Uterus (tissue), 4 donors: ENCODE data around the gene TMEM217. TPM values are rescaled to one million over a fixed set of nuclear protein-coding genes. Genes with fewer than 3 reads are reported as not detected.

Source experiments
- DNase-seq, 2 donors: peaks; one replicate each; pipeline ENCODE4 v3.0.0-alpha.2; 2019 to 2020
- H3K27ac ChIP-seq, 2 donors: fragments of 200-600 bp; sonication (generic); 1 replicate in 1 of 2; 2 replicates in 1 of 2; pipeline ENCODE4 v1.5.1; 2016 to 2018
- H3K27me3 ChIP-seq, 2 donors: fragments of 200-600 bp; sonication (generic); one replicate each; pipeline ENCODE4 v1.5.1; 2018 to 2019; ENCODE audit warnings: control low read depth in 1 of 2
- H3K36me3 ChIP-seq, 2 donors: fragments of 200-600 bp; sonication (generic); one replicate each; pipeline ENCODE4 v1.5.1; 2019; ENCODE audit warnings: control low read depth in 1 of 2
- H3K4me1 ChIP-seq, 2 donors: fragments of 200-600 bp; sonication (generic); one replicate each; pipeline ENCODE4 v1.5.1; 2018 to 2019; ENCODE audit warnings: control low read depth in 1 of 2
- H3K4me3 ChIP-seq, 2 donors: fragments of 200-600 bp; sonication (generic); 1 replicate in 1 of 2; 2 replicates in 1 of 2; pipeline ENCODE4 v1.5.1; 2018 to 2019; ENCODE audit warnings: mild to moderate bottlenecking in 1 of 2
- H3K9me3 ChIP-seq, 2 donors: fragments of 200-600 bp; sonication (generic); one replicate each; pipeline ENCODE4 v1.5.1; 2019; ENCODE audit warnings: control low read depth in 1 of 2
- POLR2A ChIP-seq, 2 donors: fragments of 450-650 bp; IDR thresholded peaks; one replicate each; pipeline ENCODE4 v1.6.1; 2016; ENCODE audit warnings: antibody characterized with exemption in 2 of 2, mild to moderate bottlenecking in 1 of 2, moderate library complexity in 1 of 2
- intact Hi-C: fragments of 100-400 bp; cut with DNase I; formaldehyde crosslinking; loops from one replicate; pipeline ENCODE4 v1.15.1; 2023; ENCODE audit warnings: low total_unique reads
- total RNA-seq, 4 donors: library from RNA; depleted of rRNA in 3 of 4; stranded (reverse); fragments of >200 nt in 3 of 4; gene quantifications; one replicate each; pipeline versions ENCODE4 v1.1.0 to v1.2.4, GENCODE V29; 2014 to 2023
- TF ChIP-seq, protein P1 (sequence below), 4 experiments: fragments of 200-600 bp in 2 of 4; fragments of 450-650 bp in 2 of 4; sonication (generic) in 2 of 4; IDR thresholded peaks; one replicate each; pipeline ENCODE4 v1.5.1; 2016 to 2019; ENCODE audit warnings: antibody characterized with exemption in 4 of 4, mild to moderate bottlenecking in 2 of 4, moderate library complexity in 1 of 4
- donor health status: DM: yes; HTN: yes; CAD: no.

Gene TMEM217
- total RNA-seq, 4 donors from 2014 or later, result 0.21 to 1.6 TPM; not detected in 2

GRCh38 chr6:37261198-37261597 is 3.3 kb upstream of the TMEM217 start:
- Histone ChIP-seq H3K36me3 (no peaks in the 10 kb centered on the region), H3K4me1 (no peaks in the 10 kb centered on the region), H3K27ac (no peak overlapping the region), H3K4me3 (no peak overlapping the region), H3K27me3 (no peaks in the 10 kb centered on the region), H3K9me3 (no peaks in the 10 kb centered on the region)
- intact Hi-C loops, result no loop called here
- DNase-seq, result no peak
- TF ChIP-seq POLR2A (IDR thresholded peaks at IDR 0.05), result no peak
- TF ChIP-seq, protein P1, sequence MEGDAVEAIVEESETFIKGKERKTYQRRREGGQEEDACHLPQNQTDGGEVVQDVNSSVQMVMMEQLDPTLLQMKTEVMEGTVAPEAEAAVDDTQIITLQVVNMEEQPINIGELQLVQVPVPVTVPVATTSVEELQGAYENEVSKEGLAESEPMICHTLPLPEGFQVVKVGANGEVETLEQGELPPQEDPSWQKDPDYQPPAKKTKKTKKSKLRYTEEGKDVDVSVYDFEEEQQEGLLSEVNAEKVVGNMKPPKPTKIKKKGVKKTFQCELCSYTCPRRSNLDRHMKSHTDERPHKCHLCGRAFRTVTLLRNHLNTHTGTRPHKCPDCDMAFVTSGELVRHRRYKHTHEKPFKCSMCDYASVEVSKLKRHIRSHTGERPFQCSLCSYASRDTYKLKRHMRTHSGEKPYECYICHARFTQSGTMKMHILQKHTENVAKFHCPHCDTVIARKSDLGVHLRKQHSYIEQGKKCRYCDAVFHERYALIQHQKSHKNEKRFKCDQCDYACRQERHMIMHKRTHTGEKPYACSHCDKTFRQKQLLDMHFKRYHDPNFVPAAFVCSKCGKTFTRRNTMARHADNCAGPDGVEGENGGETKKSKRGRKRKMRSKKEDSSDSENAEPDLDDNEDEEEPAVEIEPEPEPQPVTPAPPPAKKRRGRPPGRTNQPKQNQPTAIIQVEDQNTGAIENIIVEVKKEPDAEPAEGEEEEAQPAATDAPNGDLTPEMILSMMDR (IDR thresholded peaks at IDR 0.05), result no peak

DNA sequence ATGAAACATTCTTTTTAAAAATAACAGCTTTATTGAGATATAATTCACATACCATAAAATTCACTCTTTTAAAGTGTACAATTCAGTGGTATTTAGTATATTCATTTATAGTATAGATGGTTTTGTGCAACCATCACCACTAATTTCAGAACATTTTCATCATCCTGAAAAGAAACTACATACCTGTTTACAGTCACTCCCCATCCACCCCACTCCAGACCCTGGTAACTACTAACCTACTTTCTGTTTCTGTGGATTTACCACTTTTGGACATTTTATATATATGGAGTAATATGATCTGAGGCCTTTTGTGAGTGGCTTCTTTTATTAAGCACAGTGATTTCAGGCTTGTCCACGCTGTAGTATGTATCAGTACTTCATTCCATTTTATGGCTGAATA is 2.5 kb upstream of the TMEM217 start:
- H3K36me3 ChIP-seq, result no peaks in the 10 kb centered on the region
- H3K27me3 ChIP-seq, result no peaks in the 10 kb centered on the region
- H3K4me3 ChIP-seq, result no peak overlapping the region
- no peaks in the 10 kb centered on the region for H3K4me1 ChIP-seq
- no peak for DNase-seq
- H3K9me3 ChIP-seq, result no peaks in the 10 kb centered on the region
- intact Hi-C loops, result no loop called here
- TF ChIP-seq, protein P1 (IDR thresholded peaks at IDR 0.05), result no peak
- H3K27ac ChIP-seq, result no peak overlapping the region

GRCh38 chr6:37260040-37260439 is 2.1 kb upstream of the TMEM217 start:
- intact Hi-C loops, result no loop called here
- Histone ChIP-seq H3K9me3 (no peaks in the 10 kb centered on the region), H3K27me3 (no peaks in the 10 kb centered on the region), H3K4me3 (no peak overlapping the region), H3K27ac (no peak overlapping the region), H3K36me3 (no peaks in the 10 kb centered on the region), H3K4me1 (no peaks in the 10 kb centered on the region)
- TF ChIP-seq POLR2A (IDR thresholded peaks at IDR 0.05), result no peak
- TF ChIP-seq, protein P1 (IDR thresholded peaks at IDR 0.05), result no peak
- DNase-seq, result no peak

- H3K9me3 ChIP-seq, result no peaks in the 10 kb centered on the region
- intact Hi-C loops, result no loop called here
- H3K36me3 ChIP-seq, result no peaks in the 10 kb centered on the region
- no peak overlapping the region for H3K4me3 ChIP-seq
- TF ChIP-seq, protein P1 (IDR thresholded peaks at IDR 0.05), result no peak
- no peak for TF ChIP-seq POLR2A (IDR thresholded peaks at IDR 0.05)
- no peaks in the 10 kb centered on the region for H3K4me1 ChIP-seq
- no peak for DNase-seq
- no peaks in the 10 kb centered on the region for H3K27me3 ChIP-seq
- no peak overlapping the region for H3K27ac ChIP-seq
Observed at GRCh38 chr6:37259191-37259590, 1.2 kb upstream of the TMEM217 start.

GRCh38 chr6:37258405-37259105 is 611 bp upstream of the TMEM217 start:
- Histone ChIP-seq H3K4me1 (no peaks in the 10 kb centered on the region), H3K27ac (peak overlapping the region; percentile 76 to 82), H3K27me3 (no peaks in the 10 kb centered on the region), H3K36me3 (no peaks in the 10 kb centered on the region), H3K9me3 (no peaks in the 10 kb centered on the region), H3K4me3 (peak overlapping the region; percentile 70 to 86)
- DNase-seq, result no peak
- intact Hi-C loops, result no loop called here
- no peak for TF ChIP-seq POLR2A (IDR thresholded peaks at IDR 0.05)
- TF ChIP-seq, protein P1 (IDR thresholded peaks at IDR 0.05), result no peak
